HG03108 (cell line): ENCODE measurements around the gene ADK.

ENCODE experiments used
- ATAC-seq: cut with Tn5 transposase; IDR thresholded peaks from one replicate; pipeline ENCODE4 v1.9.1; 2021; ENCODE audit warnings: moderate library complexity; ENCODE audit not compliant: unreplicated experiment

The ADK gene

GRCh38 chr10:74704629-74705357 lies 553.8 kb downstream of the ADK start:
- no peak for ATAC-seq

GRCh38 chr10:74705358-74705980 lies 554.4 kb downstream of the ADK start:
- no peak for ATAC-seq

- ATAC-seq, result no peak
Observed at GRCh38 chr10:74706966-74707365, 555.9 kb downstream of the ADK start.

GRCh38 chr10:74708246-74708645 lies 557.2 kb downstream of the ADK start:
- ATAC-seq, result no peak

GRCh38 chr10:74718208-74718607 lies 567.2 kb downstream of the ADK start:
- ATAC-seq, result no peak

- ATAC-seq, result no peak
Observed at GRCh38 chr10:74728225-74728624, 577.2 kb downstream of the ADK start.

DNA sequence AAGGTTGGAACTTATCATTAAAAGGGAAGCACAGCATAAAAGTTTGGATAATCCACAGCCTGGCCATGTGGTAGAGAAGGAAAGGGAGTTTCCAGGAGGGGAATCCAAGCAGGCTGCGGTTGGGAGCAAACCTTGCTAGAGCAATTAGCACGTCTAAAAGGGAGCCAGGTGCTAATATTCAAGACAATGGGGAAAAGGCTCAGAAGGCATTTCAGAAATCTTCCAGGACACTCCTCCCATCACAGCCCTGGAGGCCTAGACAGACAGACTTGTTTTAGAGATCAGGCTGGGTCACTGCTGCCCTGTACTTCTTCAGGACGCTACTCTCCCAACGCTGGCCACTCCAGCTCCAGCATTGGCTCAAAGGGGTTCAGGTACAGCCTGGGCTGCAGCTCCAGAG lies 579.2 kb downstream of the ADK start:
- no peak for ATAC-seq

DNA sequence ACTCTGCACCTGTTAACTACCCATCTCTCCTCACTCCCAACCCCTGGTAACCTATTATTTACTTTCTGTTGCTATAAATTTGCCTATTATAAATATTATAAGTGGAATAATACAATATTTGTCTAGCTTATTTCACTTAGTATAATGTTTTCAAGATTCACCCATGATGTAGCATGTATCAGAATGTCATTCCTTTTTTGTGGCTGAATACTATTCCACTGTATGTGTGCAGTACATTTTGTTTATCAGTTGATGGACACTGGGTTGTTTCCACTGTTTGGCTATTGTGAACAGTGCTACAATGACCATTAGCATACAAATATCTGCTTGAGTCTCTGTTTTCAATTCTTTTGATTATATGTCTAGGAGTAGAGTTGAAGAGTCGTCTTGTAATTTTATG lies 582.6 kb downstream of the ADK start:
- no peak for ATAC-seq

- ATAC-seq, result no peak
Observed at GRCh38 chr10:74736029-74736428, 585.0 kb downstream of the ADK start.

GRCh38 chr10:74738052-74738451 lies 587.0 kb downstream of the ADK start:
- no peak for ATAC-seq

GRCh38 chr10:74738542-74738941 lies 587.5 kb downstream of the ADK start:
- ATAC-seq, result no peak

DNA sequence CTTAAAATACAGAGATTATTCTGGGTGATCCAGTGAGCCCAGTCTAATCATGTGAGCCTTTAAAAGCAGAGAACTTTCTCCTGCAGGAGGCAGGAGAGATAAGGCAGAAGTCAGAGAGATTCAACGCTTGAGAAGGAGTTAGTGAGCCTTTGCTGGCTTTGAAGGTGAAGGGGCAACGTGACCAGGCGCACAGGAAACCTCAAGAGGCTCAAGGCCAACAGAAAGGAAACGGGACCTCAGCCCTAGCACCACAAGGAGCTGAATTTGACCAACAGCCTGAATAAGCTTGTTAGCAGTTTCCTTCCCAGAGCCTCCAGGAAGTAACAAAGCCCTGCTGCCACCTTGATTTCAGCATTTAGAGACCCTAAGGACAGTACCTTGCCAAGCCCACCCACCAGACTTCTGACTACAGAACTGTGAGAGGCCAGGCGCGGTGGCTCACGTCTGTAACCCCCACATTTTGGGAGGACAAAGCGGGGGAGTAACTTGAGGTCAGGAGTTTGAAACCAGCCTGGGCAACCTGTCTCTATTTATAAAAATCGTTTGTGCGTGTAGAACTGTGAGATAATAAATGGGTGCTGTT lies 588.1 kb downstream of the ADK start:
- ATAC-seq, result peak; percentile 89

DNA sequence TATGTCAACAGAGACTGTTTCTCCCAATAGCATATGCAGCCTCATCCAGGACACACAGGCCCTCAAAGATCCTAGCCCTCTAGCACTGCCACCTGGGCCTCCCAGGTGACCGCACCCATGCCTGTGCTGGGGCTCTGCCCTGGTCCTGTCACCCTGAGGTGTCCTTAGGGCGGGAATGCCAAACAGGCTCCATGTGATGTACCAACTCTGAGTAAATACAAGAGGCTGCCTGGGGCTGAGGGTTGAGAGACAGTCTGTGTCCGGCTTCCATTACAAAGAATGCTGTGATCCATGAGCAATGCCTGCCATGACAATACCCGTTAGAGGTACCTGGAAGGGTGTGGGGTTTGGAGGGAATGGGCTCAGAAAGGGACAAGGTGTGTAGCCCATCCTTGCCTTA lies 592.4 kb downstream of the ADK start:
- ATAC-seq, result no peak

GRCh38 chr10:74745449-74745848 lies 594.4 kb downstream of the ADK start:
- ATAC-seq, result no peak

DNA sequence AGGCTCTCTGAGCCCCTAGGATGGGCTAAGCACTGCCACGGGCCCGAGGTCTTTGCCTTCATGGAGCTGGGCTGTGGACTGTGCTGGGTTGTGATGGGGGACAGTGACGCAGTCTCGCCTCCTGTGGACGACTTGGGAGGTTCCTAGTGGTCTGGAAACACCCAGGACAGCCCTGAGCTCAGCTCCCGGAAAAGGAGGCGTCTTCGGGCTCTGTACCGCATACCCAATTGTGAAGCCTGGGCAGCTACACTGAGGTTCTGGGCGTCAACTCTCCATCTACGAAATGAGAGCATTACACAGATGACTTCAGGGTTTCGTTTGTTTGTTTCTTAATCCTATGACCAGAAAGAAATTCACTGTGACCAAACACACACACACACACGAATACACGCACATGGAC lies 595.8 kb downstream of the ADK start:
- ATAC-seq, result no peak

DNA sequence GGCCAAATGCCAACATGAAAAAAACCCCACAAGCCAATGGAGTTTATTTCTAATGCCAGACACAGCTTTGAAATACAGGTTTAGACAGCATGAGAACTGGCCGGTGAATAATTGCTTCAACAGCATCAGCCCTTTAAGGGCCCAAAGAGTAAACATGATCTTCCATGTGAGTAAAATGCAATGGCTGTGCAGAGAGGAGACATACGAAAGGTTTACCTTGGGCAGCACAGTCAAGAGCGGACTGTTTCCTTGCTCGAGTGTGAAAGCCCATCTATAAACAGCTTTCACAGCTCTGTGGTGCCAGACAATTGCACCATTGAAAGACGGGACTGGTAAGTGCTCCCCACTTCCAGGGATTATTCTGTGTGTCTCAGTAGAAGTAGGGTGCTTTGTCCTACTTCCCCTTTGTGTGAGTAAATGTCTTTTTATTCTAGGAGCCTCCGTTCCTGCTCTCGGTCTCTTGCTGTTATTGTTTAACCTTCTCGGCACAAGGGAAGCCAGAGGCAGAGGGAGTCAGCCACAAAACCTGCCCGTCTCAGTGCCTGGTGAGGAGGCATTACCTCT lies 597.5 kb downstream of the ADK start:
- ATAC-seq, result no peak

- ATAC-seq, result peak; percentile 55
Observed at GRCh38 chr10:74750848-74751274, 599.8 kb downstream of the ADK start.

- ATAC-seq, result no peak
Observed at GRCh38 chr10:74752371-74753040, 601.5 kb downstream of the ADK start.

DNA sequence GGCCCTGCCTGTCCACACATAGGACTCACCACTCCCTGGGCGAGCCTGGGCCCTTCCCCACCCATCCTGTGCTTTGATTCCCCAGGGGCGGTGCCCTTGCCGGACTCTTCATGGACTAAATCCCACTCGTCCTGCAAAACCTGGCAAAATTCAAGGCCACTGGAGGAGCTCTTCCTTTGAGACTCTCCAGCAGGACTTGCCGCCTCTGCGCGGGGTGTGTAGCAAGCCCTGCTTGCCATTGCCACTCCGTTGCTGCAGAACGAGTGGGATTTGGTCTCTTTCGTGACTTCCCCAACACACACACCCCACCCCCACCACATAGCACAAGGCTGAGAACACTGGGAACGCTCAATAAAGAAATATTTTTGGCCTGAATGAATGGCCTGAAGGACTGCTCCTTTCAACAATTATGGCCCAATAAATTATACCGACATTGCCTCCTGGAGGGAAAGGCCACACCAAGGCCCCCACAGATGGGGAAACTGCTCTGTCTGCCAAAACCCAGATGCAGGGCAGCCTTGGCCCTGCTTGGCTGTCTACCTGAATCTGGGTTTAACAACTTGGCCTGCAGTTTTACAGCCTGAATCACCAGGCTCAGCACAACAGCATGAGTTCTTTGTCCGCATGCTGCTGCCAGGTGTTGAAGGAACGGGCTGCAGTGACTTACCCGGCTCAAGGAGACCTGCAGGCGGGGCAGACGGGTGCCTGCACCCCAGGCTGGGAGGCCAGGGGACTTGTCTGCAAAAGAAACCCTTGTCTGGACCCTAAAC lies 602.6 kb downstream of the ADK start:
- ATAC-seq, result no peak

DNA sequence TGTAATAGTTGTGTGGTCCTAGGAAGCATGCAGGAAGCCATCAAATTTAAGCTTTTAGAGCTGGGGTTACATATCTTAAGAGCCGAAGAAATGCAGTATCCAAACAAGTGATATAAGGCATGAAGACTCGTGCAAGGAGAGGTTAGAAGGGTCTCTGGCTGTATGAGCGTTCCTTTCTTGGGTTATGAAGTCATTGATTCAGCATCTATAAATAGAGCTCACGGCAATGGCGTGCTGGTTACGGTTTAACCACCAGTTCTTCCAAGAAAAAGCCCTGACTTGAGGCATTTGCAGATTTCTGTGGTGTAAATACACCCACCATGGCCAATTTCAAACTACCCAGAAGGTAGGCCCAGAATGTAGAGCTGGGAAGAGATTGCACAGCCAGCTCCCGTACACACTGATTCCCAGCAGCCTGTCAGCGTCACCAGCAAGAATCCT lies 603.4 kb downstream of the ADK start:
- no peak for ATAC-seq

DNA sequence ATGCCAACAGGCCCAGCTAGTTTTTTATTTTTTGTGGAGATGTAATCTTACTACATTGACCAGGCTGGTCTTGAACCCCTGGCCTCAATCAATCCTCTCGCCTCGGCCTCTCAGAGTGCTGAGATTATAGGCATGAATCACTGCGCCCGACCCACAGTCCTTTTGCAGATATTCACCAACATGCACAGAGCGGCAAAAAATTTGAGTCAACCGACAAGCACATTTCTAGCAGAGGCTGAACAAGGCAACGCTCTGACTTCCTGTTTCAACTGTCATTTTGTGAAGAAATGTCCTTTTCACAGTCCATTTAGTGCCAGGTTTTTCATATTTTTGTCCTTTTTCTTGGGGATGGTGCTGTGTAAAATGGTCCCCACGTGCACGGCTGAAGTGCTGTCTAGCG lies 604.3 kb downstream of the ADK start:
- ATAC-seq, result no peak
